GM23338 (cell line): ENCODE measurements around the gene CDCA7. TPM values are rescaled to one million over a fixed set of nuclear protein-coding genes. Genes with fewer than 3 reads are reported as not detected.

Experiments
- ATAC-seq: fragments of 200-7000 bp; cut with Tn5 transposase; 3 replicates; pipeline ENCODE4 v1.9.1; 2020
- DNase-seq: peaks from one replicate; pipeline ENCODE4 v3.0.0-alpha.2; 2015; ENCODE audit warnings: low spot score
- H2AFZ ChIP-seq: fragments of 200-600 bp; sonication (generic); 2 replicates; pipeline ENCODE4 v1.8.0; 2016; ENCODE audit warnings: antibody characterized with exemption, mild to moderate bottlenecking, moderate library complexity
- H3F3A ChIP-seq: fragments of 200-600 bp; sonication (generic); replicated peaks from 2 replicates; pipeline ENCODE4 v1.8.0; 2017; ENCODE audit warnings: antibody characterized with exemption, mixed run types, low read depth
- H3K27ac ChIP-seq: fragments of 200-600 bp; sonication (generic); 2 replicates; pipeline ENCODE4 v1.6.1; 2016; ENCODE audit warnings: low read depth
- H3K27me3 ChIP-seq: fragments of 200-600 bp; sonication (generic); 2 replicates; pipeline ENCODE4 v1.8.0; 2016; ENCODE audit warnings: mild to moderate bottlenecking, mixed run types, moderate library complexity; ENCODE audit not compliant: insufficient read depth
- H3K36me3 ChIP-seq: fragments of 200-600 bp; sonication (generic); 2 replicates; pipeline ENCODE4 v1.8.0; 2016; ENCODE audit warnings: mild to moderate bottlenecking; ENCODE audit not compliant: insufficient read depth
- H3K4me1 ChIP-seq: fragments of 200-600 bp; sonication (generic); 2 replicates; pipeline ENCODE4 v1.8.0; 2016; ENCODE audit warnings: mild to moderate bottlenecking, moderate library complexity; ENCODE audit not compliant: insufficient read depth
- H3K4me2 ChIP-seq: fragments of 200-600 bp; sonication (generic); 2 replicates; pipeline ENCODE4 v1.7.1; 2017; ENCODE audit warnings: mixed run types
- H3K4me3 ChIP-seq: fragments of 200-600 bp; sonication (generic); 2 replicates; pipeline ENCODE4 v1.6.1; 2016; ENCODE audit warnings: mixed run types
- H3K79me2 ChIP-seq: fragments of 200-600 bp; sonication (generic); replicated peaks from 2 replicates; pipeline ENCODE4 v1.8.0; 2017; ENCODE audit warnings: mild to moderate bottlenecking; ENCODE audit not compliant: insufficient read depth
- H3K9me2 ChIP-seq: fragments of 200-600 bp; sonication (generic); 2 replicates; pipeline ENCODE4 v1.8.0; 2017; ENCODE audit not compliant: insufficient read depth
- H4K20me1 ChIP-seq: fragments of 200-600 bp; sonication (generic); replicated peaks from 2 replicates; pipeline ENCODE4 v1.8.0; 2017; ENCODE audit warnings: mild to moderate bottlenecking; ENCODE audit not compliant: insufficient read depth
- H3K27ac Mint-ChIP-seq: 2 replicates; pipeline ENCODE4 v1.8.0; 2020; ENCODE audit warnings: inconsistent platforms, mild to moderate bottlenecking, moderate library complexity, mixed read lengths
- H3K27me3 Mint-ChIP-seq: 3 replicates; pipeline ENCODE4 v1.8.0; 2022; ENCODE audit warnings: low read depth, mild to moderate bottlenecking, moderate library complexity, mixed read lengths, inconsistent platforms; ENCODE audit not compliant: insufficient read depth, poor library complexity
- H3K36me3 Mint-ChIP-seq: 3 replicates; pipeline ENCODE4 v1.8.0; 2021; ENCODE audit warnings: low read depth, mild to moderate bottlenecking, inconsistent platforms, moderate library complexity, mixed read lengths
- H3K4me1 Mint-ChIP-seq: 3 replicates; pipeline ENCODE4 v1.8.0; 2020; ENCODE audit warnings: mild to moderate bottlenecking, inconsistent platforms, mixed read lengths
- H3K4me3 Mint-ChIP-seq: 3 replicates; pipeline ENCODE4 v1.8.0; 2021; ENCODE audit warnings: moderate library complexity, mild to moderate bottlenecking, inconsistent platforms, mixed read lengths
- H3K9me3 Mint-ChIP-seq: 3 replicates; pipeline ENCODE4 v1.8.0; 2020; ENCODE audit warnings: moderate library complexity, mild to moderate bottlenecking, inconsistent platforms, mixed read lengths
- CREB1 ChIP-seq: fragments of 250-450 bp; sonication (Bioruptor Pico); IDR thresholded peaks from 2 replicates; pipeline ENCODE4 v1.5.0; 2020; ENCODE audit warnings: low read depth, mild to moderate bottlenecking, moderate library complexity
- CTCF ChIP-seq, 2 experiments: fragments of 200-600 bp in 1 of 2; sonication (generic) in 1 of 2; conservative IDR thresholded peaks; 2 replicates each; pipeline versions ENCODE4 v1.5.1 to v1.6.1; 2016 to 2017; ENCODE audit warnings: antibody characterized with exemption in 2 of 2, low read depth in 2 of 2, mild to moderate bottlenecking in 2 of 2, moderate library complexity in 1 of 2
- EZH2 ChIP-seq: fragments of 200-600 bp; sonication (generic); IDR thresholded peaks from one replicate; pipeline ENCODE4 v1.8.0; 2017; ENCODE audit warnings: antibody characterized with exemption, mild to moderate bottlenecking, low read depth; ENCODE audit not compliant: unreplicated experiment
- EZH2phosphoT487 ChIP-seq: fragments of 200-600 bp; sonication (generic); IDR thresholded peaks from one replicate; pipeline ENCODE4 v1.8.1; 2018; ENCODE audit warnings: antibody characterized with exemption; ENCODE audit not compliant: unreplicated experiment
- NANOG ChIP-seq: IDR thresholded peaks from 2 replicates; pipeline ENCODE4 v1.6.1; 2016; ENCODE audit warnings: antibody characterized with exemption, borderline replicate concordance
- POLR2AphosphoS5 ChIP-seq: IDR thresholded peaks from 2 replicates; pipeline ENCODE4 v1.6.1; 2016; ENCODE audit warnings: antibody characterized with exemption, low read depth
- REST ChIP-seq: IDR thresholded peaks from one replicate; pipeline ENCODE4 v1.6.1; 2018; ENCODE audit warnings: antibody characterized with exemption; ENCODE audit not compliant: unreplicated experiment
- STAT1 ChIP-seq: IDR thresholded peaks from one replicate; pipeline ENCODE4 v1.6.1; 2016; ENCODE audit warnings: antibody characterized with exemption; ENCODE audit not compliant: unreplicated experiment
- ZNF114 ChIP-seq: fragments of 250-450 bp; sonication (Bioruptor Pico); IDR thresholded peaks from 2 replicates; pipeline ENCODE4 v1.5.0; 2020; ENCODE audit warnings: mild to moderate bottlenecking, moderate library complexity
- ZNF331 ChIP-seq: fragments of 250-450 bp; sonication (Bioruptor Pico); IDR thresholded peaks from 2 replicates; pipeline ENCODE4 v1.5.0; 2020; ENCODE audit warnings: low read depth, mild to moderate bottlenecking, moderate library complexity
- ZNF462 ChIP-seq: fragments of 250-450 bp; sonication (Bioruptor Pico); IDR thresholded peaks from 2 replicates; pipeline ENCODE4 v1.5.0; 2020; ENCODE audit warnings: mild to moderate bottlenecking, moderate library complexity
- polyA plus RNA-seq: library from polyadenylated mRNA; unstranded; fragments of >200 nt; fragmentation: Nextera tagmentation; extraction: Ambion mirVana; gene quantifications from 2 replicates; pipeline ENCODE4 v1.2.1, GENCODE V29; 2016
- total RNA-seq: library from RNA; depleted of rRNA; stranded (reverse); fragments of >200 nt; shearing (Covaris generic); gene quantifications from 2 replicates; pipeline ENCODE4 v1.2.3, GENCODE V29; 2014

Gene CDCA7
- total and polyA plus RNA-seq, 2 experiments from 2014 or later = 63.7 to 95.5 TPM

GRCh38 chr2:173397539-173397938 lies 42.9 kb downstream of the CDCA7 start:
- no peak overlapping the region for H3K27ac ChIP-seq
- peak; percentile 51 for DNase-seq
- Mint-ChIP-seq H3K9me3 (no peaks in the 10 kb centered on the region), H3K4me3 (no peak overlapping the region), H3K36me3 (no peaks in the 10 kb centered on the region), H3K27ac (peak overlapping the region; percentile 25; the same call in 1 of the 2 replicates), H3K4me1 (peaks cover 62% of the 10 kb centered on the region), H3K27me3 (peaks cover 9% of the 10 kb centered on the region)
- H3K79me2 ChIP-seq = no peaks in the 10 kb centered on the region
- TF ChIP-seq CTCF (conservative IDR thresholded peaks at IDR 0.05; ENCODE audit: low read depth in 2 of 2) (peak; percentile 62 to 82), POLR2AphosphoS5 (no peak)
- H4K20me1 ChIP-seq = no peaks in the 10 kb centered on the region
- H3K4me2 ChIP-seq = no peak overlapping the region
- no peaks in the 10 kb centered on the region for H3K36me3 ChIP-seq
- H3F3A ChIP-seq = peaks cover 8% of the 10 kb centered on the region
- no peak overlapping the region for H3K4me3 ChIP-seq
- H3K4me1 ChIP-seq = peaks cover 50% of the 10 kb centered on the region
- H3K27me3 ChIP-seq = no peaks in the 10 kb centered on the region
- 0 out of 3 replicates have a peak, but pooled peaks have one; percentile 6 for ATAC-seq
- H3K9me2 ChIP-seq = no peaks in the 10 kb centered on the region
- 0 out of 2 replicates have a peak overlapping the region, but pooled peaks have one; percentile 1 for H2AFZ ChIP-seq

- H3F3A ChIP-seq = peaks cover 8% of the 10 kb centered on the region
- H3K4me1 Mint-ChIP-seq = peaks cover 46% of the 10 kb centered on the region
- ATAC-seq (no peak), DNase-seq (no peak)
- no peak overlapping the region for H3K4me2 ChIP-seq
- no peaks in the 10 kb centered on the region for H3K9me2 ChIP-seq
- no peak overlapping the region for H2AFZ ChIP-seq
- H3K27me3 Mint-ChIP-seq = peaks cover 10% of the 10 kb centered on the region
- H4K20me1 ChIP-seq = no peaks in the 10 kb centered on the region
- no peaks in the 10 kb centered on the region for H3K36me3 Mint-ChIP-seq
- H3K4me1 ChIP-seq = peaks cover 36% of the 10 kb centered on the region
- H3K27ac Mint-ChIP-seq = no peak overlapping the region
- no peak overlapping the region for H3K4me3 ChIP-seq
- no peaks in the 10 kb centered on the region for H3K79me2 ChIP-seq
- H3K27me3 ChIP-seq = no peaks in the 10 kb centered on the region; the same call in 1 of the 2 replicates
- H3K27ac ChIP-seq = no peak overlapping the region
- H3K4me3 Mint-ChIP-seq = no peak overlapping the region
- no peaks in the 10 kb centered on the region for H3K9me3 Mint-ChIP-seq
- no peaks in the 10 kb centered on the region for H3K36me3 ChIP-seq
- TF ChIP-seq ZNF462 (CRISPR knock-in tag) (no peak), ZNF114 (no peak), REST (no peak), NANOG (no peak), EZH2phosphoT487 (no peak), STAT1 (no peak), EZH2 (no peak), CREB1 (CRISPR knock-in tag) (no peak), POLR2AphosphoS5 (no peak), ZNF331 (CRISPR knock-in tag) (no peak)
Observed at GRCh38 chr2:173399229-173399628, 44.6 kb downstream of the CDCA7 start.
